HG02610 (cell line): ENCODE results near the gene CERS4.
"Not testable (repeated sequence)": the region's sequence is repeated elsewhere in the genome, so short reads cannot be mapped to it uniquely, and the experiment has no call there.

ENCODE experiments used
- ATAC-seq: cut with Tn5 transposase; IDR thresholded peaks from one replicate; pipeline ENCODE4 v1.9.1; 2021; ENCODE audit warnings: mild to moderate bottlenecking, moderate library complexity; ENCODE audit not compliant: unreplicated experiment

CERS4 gene

GRCh38 chr19:8208922-8209461 is at the start of gene CERS4:
Gene CERS4, plus strand, starts transcription at chr19:8209370. Its CDS starts 41,707 bp downstream, at chr19:8251077.
- ATAC-seq = peak; percentile 59

GRCh38 chr19:8161135-8161646 is 48.0 kb upstream of the CERS4 start:
- ATAC-seq = no peak

DNA sequence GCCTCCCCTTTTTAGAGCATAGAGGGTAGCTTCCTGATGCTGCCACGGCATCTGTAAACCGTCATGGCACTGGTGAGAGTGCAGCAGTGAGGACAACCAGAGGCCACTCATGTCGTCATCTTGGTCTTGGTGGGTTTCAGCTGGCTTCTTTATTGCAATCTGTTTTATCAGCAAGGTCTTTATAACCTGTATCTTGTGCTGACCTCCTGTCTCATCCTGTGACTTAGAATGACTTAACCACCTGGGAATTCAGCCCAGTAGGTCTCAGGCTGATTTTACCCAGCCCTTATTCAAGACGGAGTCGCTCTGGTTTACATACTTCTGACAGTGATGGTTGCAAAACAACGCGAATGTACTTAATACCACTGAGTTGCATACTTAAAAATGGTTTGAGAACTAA is 45.4 kb upstream of the CERS4 start:
- no peak for ATAC-seq

DNA sequence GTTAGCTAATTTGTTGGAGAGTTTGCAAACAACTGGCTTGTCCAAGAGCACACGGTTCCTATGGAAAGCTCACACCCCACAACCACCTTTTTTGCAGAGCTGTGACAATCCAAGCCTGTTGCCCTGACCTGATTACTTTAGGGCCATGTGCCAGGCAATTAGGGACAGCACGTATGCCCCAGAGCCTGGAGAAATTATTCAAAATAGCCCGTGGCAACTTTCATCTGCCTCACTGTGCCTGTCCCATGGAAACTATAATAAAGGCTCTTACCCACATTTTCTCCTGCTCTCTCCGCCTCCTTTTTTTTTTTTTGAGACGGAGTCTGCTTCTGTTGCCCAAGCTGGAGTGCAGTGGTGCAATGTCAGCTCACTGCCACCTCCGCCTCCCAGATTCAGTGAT is 41.2 kb upstream of the CERS4 start:
- ATAC-seq = no peak

GRCh38 chr19:8168537-8168936 is 40.6 kb upstream of the CERS4 start:
- ATAC-seq = no peak

- no peak for ATAC-seq
Measured at GRCh38 chr19:8174706-8175105, 34.5 kb upstream of the CERS4 start.

DNA sequence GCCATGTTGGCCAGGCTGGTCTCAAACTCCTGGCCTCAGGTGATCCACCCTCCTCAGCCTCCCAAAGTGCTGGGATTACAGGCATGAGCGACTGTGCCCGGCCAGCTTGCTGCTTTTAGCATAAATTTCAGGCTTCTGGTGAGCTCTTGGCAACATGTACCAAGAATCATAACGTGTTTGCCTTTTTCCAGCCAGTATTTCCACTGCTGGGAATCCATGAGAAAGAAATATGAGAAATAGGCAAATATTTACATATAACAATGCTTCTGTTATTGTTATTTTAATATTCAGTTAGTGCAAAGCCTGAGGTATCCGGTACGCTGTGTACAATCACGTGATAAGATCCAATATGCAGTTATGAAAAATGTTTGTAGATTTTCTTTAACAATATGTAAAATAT is 29.2 kb upstream of the CERS4 start:
- no peak for ATAC-seq

DNA sequence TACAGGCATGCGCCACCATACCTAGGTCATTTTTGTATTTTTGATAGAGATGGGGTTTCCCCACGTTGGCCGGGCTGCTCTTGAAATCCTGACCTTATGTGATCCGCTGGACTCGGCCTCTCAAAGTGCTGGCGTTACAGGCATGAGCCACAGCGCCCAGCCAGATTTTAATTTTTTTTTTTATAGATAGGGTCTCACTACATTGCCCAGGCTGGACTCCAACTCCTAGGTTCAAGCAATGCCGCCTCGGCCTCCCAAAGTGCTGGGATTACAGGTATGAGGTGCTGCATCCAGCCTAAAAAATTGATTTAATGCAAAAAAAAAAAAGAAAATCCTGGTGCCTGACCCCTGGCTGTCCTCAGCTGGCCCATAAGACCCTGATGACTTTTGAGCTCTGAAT is 24.9 kb upstream of the CERS4 start:
- no peak for ATAC-seq

- ATAC-seq = no peak
Measured at GRCh38 chr19:8185343-8186068, 23.7 kb upstream of the CERS4 start.

DNA sequence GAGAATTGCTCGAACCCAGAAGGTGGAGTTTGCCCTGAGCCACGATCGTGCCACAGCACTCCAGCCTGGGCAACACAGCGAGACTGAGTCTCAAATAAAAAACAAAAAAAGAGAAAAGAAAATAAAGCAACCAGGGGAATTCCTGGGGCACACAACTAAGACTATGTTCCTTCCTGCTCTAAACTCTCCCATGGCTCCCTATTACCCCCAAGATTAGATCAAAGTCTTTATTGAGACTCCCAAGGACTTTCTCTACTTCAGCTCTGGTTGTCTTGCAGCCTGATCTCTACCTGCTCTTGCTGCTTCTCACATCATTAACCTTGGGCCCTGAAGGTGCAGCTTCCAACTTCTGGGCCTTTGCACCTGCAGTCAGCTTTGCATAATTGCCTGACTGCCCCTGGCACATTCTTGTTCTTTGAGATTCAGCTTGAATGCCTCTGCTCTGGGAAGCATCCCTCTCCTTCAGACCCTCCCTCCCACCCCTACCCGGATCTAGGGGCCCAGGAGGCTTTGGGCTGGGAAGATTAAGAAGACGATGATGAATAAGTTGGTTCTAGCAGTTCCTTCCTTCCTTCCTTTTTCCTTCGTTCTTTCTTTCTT is 16.8 kb upstream of the CERS4 start:
- no peak for ATAC-seq

GRCh38 chr19:8194528-8195267 is 14.5 kb upstream of the CERS4 start:
- no peak for ATAC-seq

- no peak for ATAC-seq
Measured at GRCh38 chr19:8196271-8196927, 12.8 kb upstream of the CERS4 start.

DNA sequence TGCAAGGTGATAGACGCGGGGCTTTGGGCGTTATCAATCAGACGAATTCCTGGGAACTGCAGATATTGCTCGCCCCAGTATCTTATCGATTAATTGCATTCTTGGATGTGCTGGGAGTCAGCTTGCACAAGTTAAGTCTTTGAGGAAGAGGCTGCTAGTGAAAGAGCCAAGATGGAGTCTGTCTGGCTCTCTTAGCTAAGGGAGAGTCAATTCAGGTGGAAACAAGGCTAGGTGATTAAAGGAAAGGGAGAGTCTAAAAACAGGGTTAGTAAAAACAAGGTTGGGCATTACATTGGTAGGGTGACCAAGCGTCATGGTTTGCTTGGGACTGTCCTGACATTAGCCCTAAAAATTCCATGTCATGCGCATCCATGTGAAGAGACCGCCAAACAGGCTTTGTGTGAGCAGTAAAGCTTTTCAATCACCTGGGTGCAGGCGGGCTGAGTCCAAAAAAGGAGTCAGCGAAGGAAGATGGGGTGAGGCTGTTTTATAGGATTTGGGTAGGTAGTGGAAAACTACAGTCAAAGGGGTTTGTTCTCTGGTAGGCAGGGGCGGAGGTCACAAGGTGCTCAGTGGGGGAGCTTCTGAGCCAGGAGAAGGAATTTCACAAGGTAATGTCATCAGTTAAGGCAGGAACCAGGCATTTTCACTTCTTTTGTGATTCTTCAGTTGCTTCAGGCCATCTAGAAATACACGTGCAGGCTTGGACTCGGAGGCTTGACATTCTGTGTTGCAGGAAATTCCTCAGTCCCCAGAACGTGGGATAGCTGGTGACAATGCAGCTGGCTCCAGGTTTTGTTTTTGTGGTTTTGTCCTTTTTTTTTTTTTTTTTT is 5.7 kb upstream of the CERS4 start:
- not testable (repeated sequence) for ATAC-seq

GRCh38 chr19:8204961-8205360 is 4.2 kb upstream of the CERS4 start:
- no peak for ATAC-seq

GRCh38 chr19:8206147-8207087 is 2.8 kb upstream of the CERS4 start:
- no peak for ATAC-seq

- not testable (repeated sequence) for ATAC-seq
Measured at GRCh38 chr19:8207326-8207725, 1.8 kb upstream of the CERS4 start.

DNA sequence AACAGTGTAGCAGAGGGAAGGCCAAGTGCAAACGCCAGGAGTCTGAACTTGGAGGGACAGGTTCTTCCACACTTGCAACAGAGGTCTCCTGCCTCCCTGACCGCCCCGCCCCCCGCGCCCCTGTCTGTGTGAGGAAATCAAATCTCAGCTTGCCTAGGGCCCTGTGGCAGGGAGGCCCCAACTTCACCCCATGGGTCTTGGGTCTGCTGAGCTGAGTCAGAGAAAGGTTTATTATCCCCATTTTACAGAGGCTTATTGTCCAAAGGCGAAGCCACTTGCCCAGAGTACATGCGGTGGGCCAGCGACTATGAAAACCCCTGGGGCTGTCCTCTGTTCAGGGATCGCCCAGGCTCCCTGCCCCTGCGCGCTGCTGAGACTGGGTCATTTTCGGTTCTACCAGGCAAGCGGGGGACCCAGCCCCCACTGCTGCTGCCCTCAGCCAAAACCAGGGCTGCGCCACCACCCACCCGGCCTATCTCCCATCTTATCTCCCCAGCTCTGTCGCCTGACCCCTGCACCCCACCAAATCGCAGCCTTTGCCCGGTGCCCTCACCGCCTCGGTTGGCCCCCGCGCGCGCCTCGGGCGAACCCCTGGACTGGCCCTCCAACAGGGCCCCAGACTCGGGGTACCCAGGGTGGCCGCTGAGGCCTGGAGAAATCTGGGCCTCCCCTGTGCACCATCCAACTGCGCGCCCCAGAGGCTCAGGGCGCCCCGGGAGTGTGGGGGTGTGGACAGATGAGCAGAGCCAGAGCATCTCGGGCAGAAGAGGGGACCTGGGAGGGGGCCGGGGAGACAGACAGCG is 850 bp upstream of the CERS4 start:
- peak; percentile 10 for ATAC-seq
